Measurements from ENCODE around the gene ROPN1L.

DNA sequence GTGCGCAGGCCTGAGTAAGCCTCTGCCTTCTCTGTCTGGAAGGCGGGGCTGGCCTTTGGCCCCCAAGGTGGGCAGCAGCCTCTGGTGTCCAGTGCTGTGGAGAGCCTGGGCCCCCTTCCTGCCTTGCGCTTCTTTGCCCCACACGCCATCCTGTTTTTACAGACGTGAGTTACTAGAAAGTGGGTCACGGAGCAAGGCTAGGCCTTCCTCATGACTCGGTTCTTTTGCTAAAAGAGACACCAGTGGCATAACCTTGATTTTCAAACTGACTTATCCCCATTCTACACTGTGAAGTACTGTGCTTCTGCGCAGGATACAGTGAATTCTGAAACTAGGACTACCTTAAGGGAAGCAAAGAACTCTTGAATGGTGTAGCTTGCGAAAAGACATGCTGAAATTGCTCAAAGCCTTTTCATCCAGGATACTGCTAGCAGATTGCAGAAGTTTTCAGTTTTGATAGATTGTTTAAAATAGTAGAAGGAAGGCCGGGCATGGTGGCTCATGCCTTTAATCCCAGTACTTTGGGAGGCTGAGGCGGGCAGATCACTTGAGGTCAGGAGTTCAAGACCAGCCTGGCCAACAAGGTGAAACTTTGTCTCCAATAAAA lies 7.2 kb downstream of the ROPN1L start:
- TF ChIP-seq FOXP2 (optimal IDR thresholded peaks at IDR 0.05; ENCODE audit: borderline replicate concordance, extremely low read depth, extremely low read length, insufficient read depth) (no peak), POLR2AphosphoS5 (IDR thresholded peaks at IDR 0.05; ENCODE audit: low read depth, low read length) (no peak)
- TF ChIP-seq, protein P1, sequence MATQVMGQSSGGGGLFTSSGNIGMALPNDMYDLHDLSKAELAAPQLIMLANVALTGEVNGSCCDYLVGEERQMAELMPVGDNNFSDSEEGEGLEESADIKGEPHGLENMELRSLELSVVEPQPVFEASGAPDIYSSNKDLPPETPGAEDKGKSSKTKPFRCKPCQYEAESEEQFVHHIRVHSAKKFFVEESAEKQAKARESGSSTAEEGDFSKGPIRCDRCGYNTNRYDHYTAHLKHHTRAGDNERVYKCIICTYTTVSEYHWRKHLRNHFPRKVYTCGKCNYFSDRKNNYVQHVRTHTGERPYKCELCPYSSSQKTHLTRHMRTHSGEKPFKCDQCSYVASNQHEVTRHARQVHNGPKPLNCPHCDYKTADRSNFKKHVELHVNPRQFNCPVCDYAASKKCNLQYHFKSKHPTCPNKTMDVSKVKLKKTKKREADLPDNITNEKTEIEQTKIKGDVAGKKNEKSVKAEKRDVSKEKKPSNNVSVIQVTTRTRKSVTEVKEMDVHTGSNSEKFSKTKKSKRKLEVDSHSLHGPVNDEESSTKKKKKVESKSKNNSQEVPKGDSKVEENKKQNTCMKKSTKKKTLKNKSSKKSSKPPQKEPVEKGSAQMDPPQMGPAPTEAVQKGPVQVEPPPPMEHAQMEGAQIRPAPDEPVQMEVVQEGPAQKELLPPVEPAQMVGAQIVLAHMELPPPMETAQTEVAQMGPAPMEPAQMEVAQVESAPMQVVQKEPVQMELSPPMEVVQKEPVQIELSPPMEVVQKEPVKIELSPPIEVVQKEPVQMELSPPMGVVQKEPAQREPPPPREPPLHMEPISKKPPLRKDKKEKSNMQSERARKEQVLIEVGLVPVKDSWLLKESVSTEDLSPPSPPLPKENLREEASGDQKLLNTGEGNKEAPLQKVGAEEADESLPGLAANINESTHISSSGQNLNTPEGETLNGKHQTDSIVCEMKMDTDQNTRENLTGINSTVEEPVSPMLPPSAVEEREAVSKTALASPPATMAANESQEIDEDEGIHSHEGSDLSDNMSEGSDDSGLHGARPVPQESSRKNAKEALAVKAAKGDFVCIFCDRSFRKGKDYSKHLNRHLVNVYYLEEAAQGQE (IDR thresholded peaks at IDR 0.05; ENCODE audit: insufficient read depth in 1 of 2, low read depth in 2 of 2, low read length in 2 of 2), result no peak

Measured in PFSK-1 (cell line).